GM18951 (cell line): ENCODE measurements around the gene SAMD4B.
"Not testable (repeated sequence)": the region's sequence is repeated elsewhere in the genome, so short reads cannot be mapped to it uniquely, and the experiment has no call there.

ENCODE experiments used
- POLR2A ChIP-seq: IDR thresholded peaks from 4 replicates; pipeline ENCODE4 v1.6.1; 2011; ENCODE audit warnings: mild to moderate bottlenecking; ENCODE audit not compliant: insufficient read length, insufficient read depth; ENCODE audit errors: extremely low read depth
- in situ Hi-C: fragments of 300-500 bp; cut with MboI; formaldehyde crosslinking; loops from one replicate; pipeline ENCODE4 v1.12.0; 2022; ENCODE audit warnings: low sequenced_read_pairs, mixed read lengths, inconsistent platforms; ENCODE audit not compliant: unreplicated experiment

Gene SAMD4B

DNA sequence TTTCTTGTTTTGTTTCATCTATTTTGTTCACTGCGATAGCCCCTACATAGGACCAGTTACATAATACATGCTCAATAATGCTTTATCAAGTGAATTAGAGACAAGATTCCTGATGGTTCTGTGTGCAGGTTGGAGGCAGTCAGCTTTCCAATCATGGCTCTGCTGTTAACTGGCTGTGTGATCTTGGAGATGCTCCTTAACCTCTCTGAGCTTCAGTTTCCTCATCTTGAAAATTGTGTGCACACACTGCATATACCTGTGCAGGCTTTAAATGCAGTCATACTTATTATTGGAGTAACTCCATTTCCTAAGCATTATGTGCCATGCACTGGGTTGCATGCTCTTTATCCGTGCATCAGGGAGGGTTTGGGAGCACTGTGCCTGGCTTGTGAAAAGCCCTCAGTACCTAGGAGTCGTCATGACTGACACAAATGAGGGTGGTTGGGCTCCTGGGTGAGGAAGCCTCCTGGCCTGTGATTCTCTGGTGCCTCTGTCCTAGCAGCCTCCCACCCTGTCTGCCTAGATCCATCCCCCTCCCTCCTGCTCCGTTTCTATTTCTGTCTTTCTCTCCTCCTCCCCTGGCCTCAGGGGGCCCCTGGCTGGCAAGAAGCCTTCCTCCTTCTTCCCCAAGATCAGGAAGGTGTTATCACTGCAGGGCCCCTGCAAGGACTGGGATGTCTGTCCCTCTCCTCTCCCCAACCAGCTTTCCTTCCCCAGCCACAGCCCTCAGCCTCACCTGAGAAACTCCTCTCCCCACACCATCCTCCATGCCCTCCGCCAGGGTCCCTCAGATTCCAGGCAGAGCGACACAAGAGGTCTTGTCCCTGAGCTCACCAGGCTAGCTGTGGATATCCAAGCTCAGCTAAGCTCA is 37.3 kb upstream of the SAMD4B start:
- in situ Hi-C loops = no loop called here
- no peak for TF ChIP-seq POLR2A

DNA sequence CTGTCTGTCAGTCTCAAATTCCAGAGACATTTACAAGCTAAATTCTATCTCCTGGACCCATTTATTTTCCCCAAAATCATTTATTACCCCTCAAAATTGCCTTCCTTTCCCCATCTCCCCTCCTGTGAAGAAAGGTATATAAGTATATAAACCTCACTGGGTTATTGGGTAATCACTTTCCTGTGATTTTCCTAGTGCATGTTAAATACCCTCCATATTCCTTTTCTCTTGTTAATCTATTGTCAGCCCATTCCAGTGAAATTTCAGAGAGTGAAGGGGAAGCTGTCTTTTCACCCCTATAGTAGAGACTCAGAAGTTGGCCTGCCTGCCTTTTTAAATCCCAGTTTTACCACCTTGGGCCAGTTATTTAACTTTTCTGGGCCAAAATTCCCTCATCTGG is 36.1 kb upstream of the SAMD4B start:
- TF ChIP-seq POLR2A = no peak
- in situ Hi-C loops = no loop called here

DNA sequence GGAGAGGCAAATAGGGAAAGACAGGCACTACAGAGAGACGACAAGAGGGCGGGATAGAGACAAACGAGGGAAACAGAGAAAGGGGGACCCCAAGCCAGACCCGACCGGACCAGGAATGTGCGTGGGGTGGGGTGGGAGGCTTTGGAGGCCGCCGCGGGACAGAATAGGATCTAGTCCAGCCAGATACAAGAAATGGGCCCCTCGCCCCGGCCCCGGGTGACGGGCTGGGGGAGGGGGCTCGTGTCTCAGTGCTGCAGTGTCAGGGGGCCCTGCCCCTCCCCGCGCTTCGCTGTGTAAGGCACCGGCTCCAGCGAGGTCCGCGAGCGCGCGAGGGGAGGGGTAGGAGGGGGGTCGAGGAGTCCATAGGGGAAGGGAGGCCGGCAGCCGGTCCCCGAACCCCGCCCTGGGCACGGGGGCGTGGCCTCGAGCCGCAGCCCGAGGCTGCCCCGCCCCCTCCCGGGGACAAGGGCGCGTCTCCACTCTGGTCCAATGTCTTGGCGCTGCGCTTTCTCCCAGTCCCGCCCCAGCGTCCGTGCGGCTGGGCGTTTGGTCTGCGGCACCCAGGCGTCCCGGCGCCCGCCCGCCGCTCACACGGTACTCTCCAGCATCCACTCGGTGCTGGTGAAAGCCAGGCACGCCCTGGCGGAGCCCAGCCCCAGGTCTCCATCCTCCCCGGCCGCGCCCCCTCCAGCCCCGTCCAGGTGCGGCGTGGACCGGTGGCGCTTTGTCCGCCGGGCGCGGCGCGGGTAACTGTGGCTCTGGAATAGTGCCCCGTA is 35.0 kb upstream of the SAMD4B start:
- in situ Hi-C loops = no loop called here
- no peak for TF ChIP-seq POLR2A

DNA sequence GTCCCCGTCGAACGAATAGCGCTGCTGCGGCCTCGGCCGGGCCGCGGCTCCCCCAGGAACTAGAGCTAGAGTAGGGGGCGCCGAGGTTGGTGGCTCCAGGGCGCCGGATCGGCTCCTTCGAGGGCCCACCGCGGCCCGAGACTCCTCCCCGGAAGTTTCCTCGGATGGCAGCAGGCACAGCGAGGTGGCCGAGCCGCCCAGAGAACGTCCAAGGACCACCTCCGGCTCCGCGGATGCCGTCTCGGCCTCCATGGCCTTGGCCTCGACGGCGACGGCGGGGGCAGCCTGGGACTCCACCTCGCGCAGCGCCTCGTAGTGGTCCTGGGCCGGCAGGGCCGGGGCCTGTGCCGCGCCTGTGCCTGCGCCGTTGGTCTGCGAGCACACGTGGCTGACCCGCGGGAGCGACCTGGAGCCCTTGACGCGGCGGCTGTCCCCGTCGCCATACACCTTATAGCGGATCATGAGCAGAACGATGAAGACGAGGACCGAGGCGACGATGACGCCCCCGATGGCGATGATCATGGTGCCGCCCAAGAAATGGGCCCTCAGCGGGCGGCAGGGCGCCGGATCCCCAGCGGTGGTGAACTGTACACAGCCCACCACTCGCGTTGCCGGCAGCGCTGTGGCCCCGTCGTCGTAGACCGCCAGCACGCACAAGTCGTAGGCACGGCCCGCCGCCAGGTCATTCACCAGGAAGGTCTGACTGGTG is 34.2 kb upstream of the SAMD4B start:
- no peak for TF ChIP-seq POLR2A
- in situ Hi-C loops = no loop called here

DNA sequence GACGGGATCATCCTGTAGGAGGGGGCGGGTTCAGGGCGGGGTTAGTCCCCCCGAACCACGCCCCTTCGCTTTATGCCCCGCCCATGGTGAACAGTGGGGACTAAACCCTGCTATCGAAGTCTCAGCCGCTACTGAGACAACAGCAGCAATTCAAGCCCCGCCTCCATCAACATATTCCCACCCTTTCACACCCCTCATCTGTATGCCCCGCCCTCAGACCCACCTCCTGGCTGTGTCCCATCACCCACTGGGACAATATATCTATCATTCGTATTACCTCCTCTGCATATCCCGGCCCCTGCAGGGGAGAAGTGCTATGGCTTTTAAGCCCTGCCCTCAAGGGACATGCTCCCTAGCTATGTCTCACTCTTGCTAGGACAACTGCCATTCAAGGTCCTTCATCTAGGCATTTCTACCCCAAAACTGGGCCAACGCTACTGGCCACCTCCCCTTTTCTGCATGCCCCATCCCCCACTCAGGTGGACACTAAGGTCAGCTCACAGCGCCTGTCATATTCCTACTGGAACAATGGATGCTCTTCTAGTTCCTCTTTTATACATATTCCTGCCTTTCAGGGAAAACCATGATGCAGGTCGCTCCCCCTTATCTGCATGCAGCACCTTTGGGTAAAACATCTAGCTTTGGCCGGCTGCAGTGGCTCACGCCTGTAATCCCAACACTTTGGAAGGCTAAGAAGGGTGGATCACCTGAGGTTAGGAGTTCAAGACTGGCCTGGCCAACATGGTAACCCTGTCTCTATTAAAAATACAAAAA is 33.5 kb upstream of the SAMD4B start:
- no peak for TF ChIP-seq POLR2A
- in situ Hi-C loops = no loop called here

DNA sequence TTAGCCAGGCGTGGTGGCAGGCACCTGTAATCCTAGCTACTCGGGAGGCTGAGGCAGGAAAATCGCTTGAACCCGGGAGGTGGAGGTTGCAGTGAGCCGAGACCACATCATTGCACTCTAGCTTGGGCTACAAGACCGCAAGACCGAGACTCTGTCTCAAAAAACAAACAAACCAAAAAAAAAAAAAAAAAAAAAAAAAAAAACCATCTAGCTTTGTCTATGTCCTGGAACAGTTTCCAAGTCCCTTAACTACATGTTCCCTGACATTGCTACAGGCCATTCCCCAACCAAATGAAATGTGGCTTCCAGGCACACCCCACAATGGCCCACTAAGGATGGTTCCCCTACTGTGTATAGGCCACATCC is 32.9 kb upstream of the SAMD4B start:
- in situ Hi-C loops = not testable (repeated sequence)

DNA sequence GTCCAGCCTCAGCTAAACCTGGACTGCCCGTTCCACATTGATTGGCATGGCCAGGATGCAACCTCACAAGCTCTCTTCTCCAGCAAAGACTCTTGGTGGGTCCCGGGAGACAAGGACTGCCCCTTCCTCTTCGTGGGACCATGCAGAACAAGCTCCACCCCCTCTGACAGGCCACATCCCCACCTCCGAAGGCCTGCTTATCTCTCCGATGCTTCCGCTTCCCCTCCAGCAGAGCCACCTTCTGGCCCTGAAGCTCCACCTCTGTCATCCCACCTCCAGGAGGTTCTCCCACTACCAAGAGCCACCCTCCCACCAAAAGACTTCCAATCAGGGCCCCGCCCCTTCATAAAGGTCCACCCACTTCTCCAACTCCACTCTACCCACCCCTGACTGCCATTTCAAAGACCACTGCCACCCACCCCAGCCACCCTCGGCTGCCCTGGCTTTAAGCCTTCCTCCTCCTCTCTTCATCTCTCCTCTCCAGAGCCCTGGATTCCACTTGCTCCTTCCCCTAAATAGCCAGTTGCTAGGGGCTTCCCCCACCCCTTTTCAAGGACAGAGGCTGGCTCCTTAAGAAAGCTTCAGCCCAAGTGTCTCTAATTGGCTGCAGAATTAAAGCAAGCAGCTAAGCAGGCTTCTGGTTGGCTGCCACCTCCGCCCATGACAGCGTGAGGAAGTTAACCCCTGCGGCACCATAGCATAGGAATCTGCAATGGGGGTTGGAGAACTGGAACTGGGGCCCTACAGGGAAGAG is 31.5 kb upstream of the SAMD4B start:
- TF ChIP-seq POLR2A = no peak
- in situ Hi-C loops = no loop called here

DNA sequence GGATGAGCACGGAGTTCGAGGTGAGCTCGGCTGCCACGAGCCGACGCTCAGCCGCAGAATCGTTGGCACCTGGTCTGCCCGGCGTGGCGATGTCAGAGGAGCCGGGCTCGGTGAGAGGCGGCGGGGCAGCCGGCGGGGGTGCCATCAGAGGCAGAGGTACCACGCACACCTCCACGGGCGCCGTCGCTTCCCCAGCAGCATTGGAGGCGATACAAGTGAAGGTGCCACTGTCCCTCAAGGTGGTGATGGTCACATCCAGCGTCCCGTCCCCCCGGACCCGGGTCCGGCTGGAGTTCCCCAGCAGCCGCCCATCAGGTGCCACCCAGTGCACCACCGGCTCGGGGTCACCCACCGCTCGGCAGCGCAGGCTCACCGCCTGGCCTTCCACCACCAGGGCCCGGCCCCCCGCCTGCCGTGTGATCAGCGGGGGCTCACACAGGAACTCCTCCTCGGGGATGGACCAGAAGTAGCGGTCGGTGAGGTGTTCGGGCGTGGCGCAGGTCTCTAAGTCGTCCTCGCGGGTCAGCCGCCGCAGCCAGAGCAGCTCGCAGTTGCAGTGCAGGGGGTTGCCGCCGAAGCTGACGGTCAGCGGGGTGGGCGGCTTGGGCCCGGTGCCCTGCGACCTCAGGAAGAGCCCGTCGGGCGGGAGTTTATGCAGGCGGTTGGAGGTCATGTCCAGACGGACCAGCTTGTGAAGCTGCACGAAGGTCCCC is 28.0 kb upstream of the SAMD4B start:
- in situ Hi-C loops = no loop called here
- no peak for TF ChIP-seq POLR2A

DNA sequence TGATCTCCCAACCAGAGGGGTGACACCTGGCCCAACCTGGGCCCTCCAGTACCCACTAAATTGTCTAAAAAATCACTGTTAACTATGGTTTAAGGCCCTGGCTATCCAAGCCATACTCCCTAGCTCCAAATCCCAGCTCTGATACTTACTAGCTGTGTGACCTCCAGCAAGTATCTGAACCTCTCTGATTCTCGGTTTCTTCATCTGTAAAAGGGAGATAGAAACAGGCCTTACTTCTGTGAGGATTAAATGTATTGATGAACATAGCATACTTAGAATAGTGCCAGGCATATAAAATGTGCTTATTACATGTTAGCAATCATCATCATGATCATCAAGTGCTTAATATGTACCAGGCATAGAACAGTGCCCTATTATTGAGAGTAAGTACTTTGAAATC is 26.3 kb upstream of the SAMD4B start:
- in situ Hi-C loops = no loop called here
- no peak for TF ChIP-seq POLR2A

DNA sequence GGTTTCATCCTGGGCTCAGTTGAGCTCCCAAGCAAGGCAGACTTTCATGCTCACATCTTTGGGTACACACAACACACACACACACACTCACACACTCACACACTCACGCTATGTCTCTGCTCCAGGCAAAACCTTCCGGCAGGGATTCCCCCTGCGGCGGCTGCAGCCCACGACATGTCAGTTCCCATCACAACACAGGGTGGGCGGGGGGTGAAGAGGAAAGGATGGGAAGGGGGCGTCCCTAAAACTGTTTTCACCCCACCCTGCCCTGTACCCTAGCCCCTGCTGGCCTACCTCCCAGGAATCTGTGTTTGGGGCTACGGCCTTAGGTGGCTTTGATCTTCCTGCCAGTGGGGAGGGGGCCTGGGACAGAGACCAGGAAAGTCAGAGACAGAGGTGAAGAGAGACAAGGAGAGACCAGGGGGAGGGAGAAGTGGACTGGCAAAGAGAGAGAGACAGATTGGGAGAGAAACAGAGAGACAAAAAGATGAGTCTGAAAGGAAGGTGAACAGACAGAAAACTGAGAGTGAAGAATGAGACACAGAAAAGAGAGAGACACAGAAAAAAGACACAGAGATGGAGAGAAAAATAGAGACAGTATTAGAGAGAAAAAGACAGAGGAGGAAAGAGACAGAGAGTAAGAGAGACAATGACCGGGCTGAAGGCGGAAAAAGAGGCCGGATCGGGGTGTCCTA is 25.4 kb upstream of the SAMD4B start:
- in situ Hi-C loops = no loop called here
- no peak for TF ChIP-seq POLR2A

DNA sequence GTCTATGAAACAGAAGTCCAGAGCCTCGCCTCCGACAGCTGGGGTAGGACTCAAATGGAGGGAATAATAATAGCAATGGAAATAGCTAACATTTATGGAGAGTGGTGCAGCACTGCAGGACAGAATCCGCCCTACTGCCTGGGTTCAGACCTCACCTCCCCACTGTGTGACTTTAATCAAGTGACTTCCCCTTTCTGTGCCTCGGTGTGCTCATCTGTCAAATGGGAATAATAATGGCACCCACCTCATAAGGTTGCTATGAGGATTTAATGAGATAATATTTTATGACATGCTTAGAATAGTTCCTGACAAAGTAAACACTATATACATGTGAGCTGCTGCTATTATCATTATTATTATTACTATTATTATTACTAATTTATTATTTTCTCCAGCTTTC is 24.7 kb upstream of the SAMD4B start:
- no peak for TF ChIP-seq POLR2A
- in situ Hi-C loops = no loop called here
